Nephron progenitor cell (in vitro differentiated cells): ENCODE measurements around the gene TFDP1.

Experiments
- DNase-seq: peaks from one replicate; pipeline ENCODE4 v3.0.0; 2021
- H3K27ac Mint-ChIP-seq: 2 replicates; pipeline ENCODE4 v1.8.0; 2021; ENCODE audit warnings: mild to moderate bottlenecking, moderate library complexity, mixed read lengths
- H3K27me3 Mint-ChIP-seq: 2 replicates; pipeline ENCODE4 v1.8.0; 2021; ENCODE audit warnings: mild to moderate bottlenecking, low read depth, mixed read lengths; ENCODE audit not compliant: poor library complexity
- H3K36me3 Mint-ChIP-seq: 2 replicates; pipeline ENCODE4 v1.8.0; 2021; ENCODE audit warnings: low read depth, mixed read lengths
- H3K4me1 Mint-ChIP-seq: 2 replicates; pipeline ENCODE4 v1.8.0; 2021; ENCODE audit warnings: mixed read lengths
- H3K4me3 Mint-ChIP-seq: 2 replicates; pipeline ENCODE4 v1.8.0; 2021; ENCODE audit warnings: mild to moderate bottlenecking, moderate library complexity, mixed read lengths
- H3K9me3 Mint-ChIP-seq: 2 replicates; pipeline ENCODE4 v1.8.0; 2021; ENCODE audit warnings: mild to moderate bottlenecking, moderate library complexity, mixed read lengths
- CTCF ChIP-seq: fragments of 200-600 bp; sonication (generic); IDR thresholded peaks from 2 replicates; pipeline ENCODE4 v1.5.0; 2021; ENCODE audit warnings: antibody characterized with exemption

The TFDP1 gene

GRCh38 chr13:113586661-113587479 is 2.3 kb downstream of the TFDP1 start:
- Mint-ChIP-seq H3K36me3 (peaks cover 50% of the 10 kb centered on the region), H3K4me3 (peak overlapping the region; percentile 95), H3K27ac (no peak overlapping the region), H3K4me1 (peaks cover 26% of the 10 kb centered on the region), H3K27me3 (no peaks in the 10 kb centered on the region), H3K9me3 (peaks cover 11% of the 10 kb centered on the region)
- no peak for TF ChIP-seq CTCF
- no peak for DNase-seq

- DNase-seq = no peak
- peaks cover 21% of the 10 kb centered on the region for H3K4me1 Mint-ChIP-seq
These were observed 4.0 kb downstream of the TFDP1 start for GRCh38 chr13:113588394-113589111.

GRCh38 chr13:113589251-113589960 is 4.9 kb downstream of the TFDP1 start:
- Mint-ChIP-seq H3K27me3 (no peaks in the 10 kb centered on the region), H3K36me3 (peaks cover 60% of the 10 kb centered on the region), H3K4me1 (peaks cover 16% of the 10 kb centered on the region), H3K27ac (no peak overlapping the region), H3K9me3 (peaks cover 17% of the 10 kb centered on the region), H3K4me3 (no peak overlapping the region)
- no peak for DNase-seq
- no peak for TF ChIP-seq CTCF

More at GRCh38 chr13:113588394-113589111, 4.0 kb downstream of the TFDP1 start:
- Mint-ChIP-seq H3K27me3 (no peaks in the 10 kb centered on the region), H3K27ac (no peak overlapping the region), H3K36me3 (peaks cover 60% of the 10 kb centered on the region), H3K9me3 (peaks cover 17% of the 10 kb centered on the region), H3K4me3 (no peak overlapping the region)
- no peak for TF ChIP-seq CTCF

- H3K27me3 Mint-ChIP-seq = no peaks in the 10 kb centered on the region
- no peak overlapping the region for H3K27ac Mint-ChIP-seq
- H3K9me3 Mint-ChIP-seq = peaks cover 21% of the 10 kb centered on the region
- H3K4me3 Mint-ChIP-seq = no peak overlapping the region
- peaks cover 16% of the 10 kb centered on the region for H3K4me1 Mint-ChIP-seq
- no peak for TF ChIP-seq CTCF
- no peak for DNase-seq
- peaks cover 66% of the 10 kb centered on the region for H3K36me3 Mint-ChIP-seq
These were observed 5.4 kb downstream of the TFDP1 start for GRCh38 chr13:113589961-113590339.

- no peak for TF ChIP-seq CTCF
- H3K27me3 Mint-ChIP-seq = no peaks in the 10 kb centered on the region
- no peak for DNase-seq
- H3K36me3 Mint-ChIP-seq = peaks cover 80% of the 10 kb centered on the region
- H3K4me1 Mint-ChIP-seq = peaks cover 4% of the 10 kb centered on the region
- H3K9me3 Mint-ChIP-seq = peaks cover 37% of the 10 kb centered on the region
- no peak overlapping the region for H3K4me3 Mint-ChIP-seq
- no peak overlapping the region for H3K27ac Mint-ChIP-seq
These were observed 7.2 kb downstream of the TFDP1 start for GRCh38 chr13:113591750-113592149.
